ENCODE measurements around the gene FAAH.

The FAAH gene

DNA sequence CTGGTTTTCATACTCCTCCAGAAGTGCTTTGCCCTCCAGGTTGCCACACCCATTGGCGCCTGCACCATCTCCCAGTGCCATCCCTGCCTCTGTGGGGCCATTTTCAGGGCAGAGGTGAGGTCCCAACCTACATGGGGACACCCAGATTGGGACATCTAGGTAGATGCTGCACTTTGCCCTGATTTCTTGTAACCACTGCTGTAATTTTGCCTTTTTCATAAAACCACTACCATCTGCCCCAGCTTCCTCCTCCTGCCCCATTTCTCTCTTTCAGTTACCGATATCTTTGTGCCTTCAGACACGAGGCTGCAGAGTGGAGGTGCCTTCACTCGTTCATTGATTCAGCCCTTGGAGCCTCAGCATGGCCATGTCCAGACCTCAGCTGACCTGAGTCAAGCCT, 21.4 kb downstream of the FAAH start:
- H3K4me3 ChIP-seq (ENCODE audit: low read length): no peak overlapping the region
- H3K9me3 ChIP-seq (ENCODE audit: low read length): no peaks in the 10 kb centered on the region
- H2AFZ ChIP-seq (ENCODE audit: low read depth, low read length): no peak overlapping the region
- no peaks in the 10 kb centered on the region for H3K36me3 ChIP-seq (ENCODE audit: insufficient read depth, low read length)
- no peaks in the 10 kb centered on the region for H3K4me1 ChIP-seq (ENCODE audit: insufficient read depth, low read length)
- H3K27me3 ChIP-seq (ENCODE audit: insufficient read depth, low read length): peaks cover 7% of the 10 kb centered on the region

DNA sequence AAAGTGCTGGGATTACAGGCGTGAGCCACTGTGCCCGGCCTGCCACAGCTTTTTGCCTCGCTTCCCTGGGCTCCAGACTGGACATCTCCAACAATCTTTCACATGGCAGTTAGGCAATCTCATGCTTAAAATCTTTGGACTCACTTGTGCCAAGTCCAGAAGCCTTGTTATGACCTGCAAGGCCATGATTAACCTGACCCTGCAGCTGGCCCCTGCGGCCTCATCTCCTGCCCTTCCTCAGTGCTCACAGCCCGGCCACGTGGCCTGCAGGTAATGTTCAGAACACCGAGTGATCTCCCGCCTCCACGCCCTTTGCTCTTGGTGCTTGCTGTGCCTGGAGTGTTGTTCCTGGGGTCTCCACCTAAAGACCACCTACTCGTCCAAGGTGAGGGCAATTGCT, 24.9 kb downstream of the FAAH start:
- Histone ChIP-seq H3K4me3 (ENCODE audit: low read length) (no peak overlapping the region), H3K4me1 (ENCODE audit: insufficient read depth, low read length) (no peaks in the 10 kb centered on the region), H2AFZ (ENCODE audit: low read depth, low read length) (no peak overlapping the region), H3K27me3 (ENCODE audit: insufficient read depth, low read length) (peaks cover 12% of the 10 kb centered on the region), H3K9me3 (ENCODE audit: low read length) (no peaks in the 10 kb centered on the region), H3K36me3 (ENCODE audit: insufficient read depth, low read length) (no peaks in the 10 kb centered on the region)

- no peaks in the 10 kb centered on the region for H3K36me3 ChIP-seq (ENCODE audit: insufficient read depth, low read length)
- no peak overlapping the region for H2AFZ ChIP-seq (ENCODE audit: low read depth, low read length)
- H3K4me1 ChIP-seq (ENCODE audit: insufficient read depth, low read length): no peaks in the 10 kb centered on the region
- H3K27me3 ChIP-seq (ENCODE audit: insufficient read depth, low read length): peaks cover 15% of the 10 kb centered on the region
- H3K9me3 ChIP-seq (ENCODE audit: low read length): no peaks in the 10 kb centered on the region
- H3K4me3 ChIP-seq (ENCODE audit: low read length): no peak overlapping the region
Measured at GRCh38 chr1:46420533-46420915, 26.4 kb downstream of the FAAH start.

DNA sequence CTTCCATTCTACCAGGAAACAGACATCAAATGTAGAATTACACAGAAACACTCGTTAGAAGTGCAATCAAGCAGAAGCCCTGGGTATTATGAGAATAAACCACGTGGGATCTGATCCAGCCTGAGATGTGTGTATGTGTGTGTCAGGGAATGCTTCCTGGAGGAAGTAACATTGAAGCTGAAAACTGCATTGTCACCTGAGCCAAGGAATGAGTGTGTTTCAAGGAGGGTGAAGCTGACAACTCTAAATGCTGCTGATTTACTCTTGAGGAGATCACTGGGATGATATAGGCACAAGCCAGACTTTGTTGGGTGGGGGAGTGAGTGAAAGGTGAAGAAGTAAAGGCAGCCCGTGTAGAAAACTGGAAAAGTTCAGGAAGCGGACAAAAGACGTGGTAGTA, 27.6 kb downstream of the FAAH start:
- H3K4me3 ChIP-seq (ENCODE audit: low read length): no peak overlapping the region
- H3K27me3 ChIP-seq (ENCODE audit: insufficient read depth, low read length): peaks cover 15% of the 10 kb centered on the region
- no peaks in the 10 kb centered on the region for H3K9me3 ChIP-seq (ENCODE audit: low read length)
- no peak overlapping the region for H2AFZ ChIP-seq (ENCODE audit: low read depth, low read length)
- no peaks in the 10 kb centered on the region for H3K4me1 ChIP-seq (ENCODE audit: insufficient read depth, low read length)
- H3K36me3 ChIP-seq (ENCODE audit: insufficient read depth, low read length): no peaks in the 10 kb centered on the region

GRCh38 chr1:46422261-46422871, 28.2 kb downstream of the FAAH start:
- H3K9me3 ChIP-seq (ENCODE audit: low read length): no peaks in the 10 kb centered on the region
- no peak overlapping the region for H3K4me3 ChIP-seq (ENCODE audit: low read length)
- no peak overlapping the region for H2AFZ ChIP-seq (ENCODE audit: low read depth, low read length)
- H3K4me1 ChIP-seq (ENCODE audit: insufficient read depth, low read length): no peaks in the 10 kb centered on the region
- peaks cover 15% of the 10 kb centered on the region for H3K27me3 ChIP-seq (ENCODE audit: insufficient read depth, low read length)
- no peaks in the 10 kb centered on the region for H3K36me3 ChIP-seq (ENCODE audit: insufficient read depth, low read length)

- Histone ChIP-seq H3K4me3 (ENCODE audit: low read length) (no peak overlapping the region), H2AFZ (ENCODE audit: low read depth, low read length) (no peak overlapping the region), H3K9me3 (ENCODE audit: low read length) (no peaks in the 10 kb centered on the region), H3K4me1 (ENCODE audit: insufficient read depth, low read length) (no peaks in the 10 kb centered on the region), H3K27me3 (ENCODE audit: insufficient read depth, low read length) (peaks cover 15% of the 10 kb centered on the region), H3K36me3 (ENCODE audit: insufficient read depth, low read length) (no peaks in the 10 kb centered on the region)
Measured at GRCh38 chr1:46423574-46424240, 29.6 kb downstream of the FAAH start.

GRCh38 chr1:46424730-46425129, 30.6 kb downstream of the FAAH start:
- H2AFZ ChIP-seq (ENCODE audit: low read depth, low read length): no peak overlapping the region
- H3K4me3 ChIP-seq (ENCODE audit: low read length): no peak overlapping the region
- H3K36me3 ChIP-seq (ENCODE audit: insufficient read depth, low read length): no peaks in the 10 kb centered on the region
- H3K9me3 ChIP-seq (ENCODE audit: low read length): no peaks in the 10 kb centered on the region
- H3K27me3 ChIP-seq (ENCODE audit: insufficient read depth, low read length): peaks cover 17% of the 10 kb centered on the region
- no peaks in the 10 kb centered on the region for H3K4me1 ChIP-seq (ENCODE audit: insufficient read depth, low read length)

DNA sequence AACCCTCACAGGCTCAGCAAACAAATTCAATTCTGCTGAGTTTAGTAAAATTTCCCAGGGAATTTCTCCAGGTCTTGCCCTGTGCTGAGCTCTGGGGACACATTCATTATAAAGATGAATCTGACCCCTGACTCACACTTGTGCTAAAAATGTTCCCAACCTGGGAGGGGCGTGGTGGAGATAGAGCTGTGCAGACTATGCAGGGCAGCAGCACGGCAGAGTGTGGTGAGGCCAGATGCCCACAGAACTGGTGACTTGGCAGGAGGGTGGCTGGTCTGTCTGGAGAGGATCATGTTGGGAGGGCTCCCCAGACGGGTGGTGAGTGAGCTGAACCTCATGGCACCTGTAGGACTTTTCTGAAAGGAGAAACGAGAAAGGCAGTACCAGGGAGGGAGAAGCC, 31.6 kb downstream of the FAAH start:
- peaks cover 16% of the 10 kb centered on the region for H3K27me3 ChIP-seq (ENCODE audit: insufficient read depth, low read length)

GRCh38 chr1:46427541-46427940, 33.4 kb downstream of the FAAH start:
- Histone ChIP-seq H3K9me3 (ENCODE audit: low read length) (no peaks in the 10 kb centered on the region), H3K4me1 (ENCODE audit: insufficient read depth, low read length) (no peaks in the 10 kb centered on the region), H3K36me3 (ENCODE audit: insufficient read depth, low read length) (no peaks in the 10 kb centered on the region), H3K27me3 (ENCODE audit: insufficient read depth, low read length) (peaks cover 11% of the 10 kb centered on the region), H3K4me3 (ENCODE audit: low read length) (no peak overlapping the region), H2AFZ (ENCODE audit: low read depth, low read length) (no peak overlapping the region)

More for the DNA sequence above, 31.6 kb downstream of the FAAH start:
- Histone ChIP-seq H3K4me3 (ENCODE audit: low read length) (no peak overlapping the region), H3K4me1 (ENCODE audit: insufficient read depth, low read length) (no peaks in the 10 kb centered on the region), H2AFZ (ENCODE audit: low read depth, low read length) (no peak overlapping the region), H3K36me3 (ENCODE audit: insufficient read depth, low read length) (no peaks in the 10 kb centered on the region), H3K9me3 (ENCODE audit: low read length) (no peaks in the 10 kb centered on the region)

DNA sequence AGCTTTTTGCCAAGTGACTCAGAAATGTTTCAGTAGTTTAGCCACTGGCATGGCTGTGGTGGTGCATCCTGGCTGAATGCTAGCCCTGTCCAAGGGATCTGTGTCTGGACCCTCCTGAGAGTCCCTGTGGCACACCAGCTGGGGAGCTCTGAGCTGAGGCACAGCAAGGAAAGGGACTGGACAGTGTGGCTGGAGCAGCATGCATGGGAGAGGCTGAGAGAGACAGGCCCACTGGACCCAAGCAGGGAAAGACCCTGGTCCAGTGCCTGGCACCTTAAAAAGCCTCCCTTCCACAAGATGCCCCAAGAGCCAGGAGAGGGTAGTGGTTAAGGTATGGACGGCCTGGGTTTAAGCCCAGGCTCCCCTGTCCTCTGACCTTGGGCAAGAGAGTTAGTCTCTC, 35.3 kb downstream of the FAAH start:
- Histone ChIP-seq H3K9me3 (ENCODE audit: low read length) (no peaks in the 10 kb centered on the region), H2AFZ (ENCODE audit: low read depth, low read length) (no peak overlapping the region), H3K4me1 (ENCODE audit: insufficient read depth, low read length) (no peaks in the 10 kb centered on the region), H3K36me3 (ENCODE audit: insufficient read depth, low read length) (no peaks in the 10 kb centered on the region), H3K27me3 (ENCODE audit: insufficient read depth, low read length) (peaks cover 25% of the 10 kb centered on the region), H3K4me3 (ENCODE audit: low read length) (no peak overlapping the region)

DNA sequence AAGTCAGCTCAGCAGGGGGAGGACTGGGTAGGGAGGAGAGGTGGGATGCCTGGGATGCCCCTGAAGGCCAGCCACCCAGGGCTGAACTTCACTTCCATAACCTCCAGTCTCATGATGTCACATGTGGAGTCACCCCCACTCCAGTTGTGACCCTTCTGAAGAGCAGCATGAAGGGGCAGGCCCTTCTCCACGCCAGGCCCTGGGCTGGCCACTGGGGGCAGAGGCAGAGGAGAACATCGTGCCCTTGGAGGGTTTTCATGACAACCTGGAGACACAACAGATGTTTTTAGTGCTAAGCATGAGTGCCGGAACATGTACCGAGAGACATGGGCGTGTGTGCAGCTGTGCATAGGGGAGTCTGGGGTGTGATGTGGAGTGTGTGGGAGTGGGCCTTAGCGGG, 37.6 kb downstream of the FAAH start:
- no peaks in the 10 kb centered on the region for H3K9me3 ChIP-seq (ENCODE audit: low read length)
- no peaks in the 10 kb centered on the region for H3K4me1 ChIP-seq (ENCODE audit: insufficient read depth, low read length)
- H3K27me3 ChIP-seq (ENCODE audit: insufficient read depth, low read length): peaks cover 28% of the 10 kb centered on the region
- H3K36me3 ChIP-seq (ENCODE audit: insufficient read depth, low read length): no peaks in the 10 kb centered on the region
- H3K4me3 ChIP-seq (ENCODE audit: low read length): no peak overlapping the region
- H2AFZ ChIP-seq (ENCODE audit: low read depth, low read length): no peak overlapping the region

DNA sequence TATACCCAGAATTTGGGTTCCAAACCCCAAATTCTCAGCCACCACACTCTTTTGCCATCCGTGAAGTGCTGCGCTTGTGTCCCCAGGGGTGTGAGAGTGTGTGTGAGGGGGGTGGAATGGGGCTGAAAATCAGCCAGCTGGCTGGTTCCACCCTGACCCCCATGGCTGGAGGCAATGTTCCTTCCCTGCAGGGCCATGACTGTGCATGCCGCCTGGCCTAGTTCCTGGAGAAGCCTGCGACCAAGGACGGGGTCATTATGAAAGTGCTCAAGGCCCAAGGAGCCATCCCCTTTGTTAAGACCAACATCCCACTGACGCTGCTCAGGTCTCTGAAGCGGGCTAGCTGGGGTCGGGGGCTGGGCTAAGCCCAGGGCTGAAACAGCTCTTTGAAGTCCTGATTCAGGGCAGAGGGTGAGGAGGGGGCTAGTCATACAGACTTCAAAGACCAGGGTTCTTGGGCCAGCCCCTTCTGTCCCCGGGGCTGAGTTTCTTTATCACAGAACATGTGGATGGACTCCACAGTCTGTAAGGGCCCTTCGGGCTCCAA, 38.7 kb downstream of the FAAH start:
- H3K9me3 ChIP-seq (ENCODE audit: low read length): no peaks in the 10 kb centered on the region

GRCh38 chr1:46434358-46434757, 40.2 kb downstream of the FAAH start:
- Histone ChIP-seq H3K4me3 (ENCODE audit: low read length) (no peak overlapping the region), H3K27me3 (ENCODE audit: insufficient read depth, low read length) (peaks cover 27% of the 10 kb centered on the region), H2AFZ (ENCODE audit: low read depth, low read length) (no peak overlapping the region), H3K9me3 (ENCODE audit: low read length) (no peaks in the 10 kb centered on the region), H3K4me1 (ENCODE audit: insufficient read depth, low read length) (no peaks in the 10 kb centered on the region), H3K36me3 (ENCODE audit: insufficient read depth, low read length) (no peaks in the 10 kb centered on the region)

More for the DNA sequence above, 38.7 kb downstream of the FAAH start:
- H3K4me3 ChIP-seq (ENCODE audit: low read length): no peak overlapping the region
- H3K4me1 ChIP-seq (ENCODE audit: insufficient read depth, low read length): no peaks in the 10 kb centered on the region
- H3K36me3 ChIP-seq (ENCODE audit: insufficient read depth, low read length): no peaks in the 10 kb centered on the region
- H2AFZ ChIP-seq (ENCODE audit: low read depth, low read length): no peak overlapping the region
- H3K27me3 ChIP-seq (ENCODE audit: insufficient read depth, low read length): peaks cover 28% of the 10 kb centered on the region

All from neuron (in vitro differentiated cells).